ENCODE data around the gene NAPA.
A peak's percentile ranks its signal among the peaks of the same experiment; 100 is the strongest.

Gene NAPA

GRCh38 chr19:47499863-47500830 lies 14.7 kb downstream of the NAPA start:
- DNase-seq = no peak

- DNase-seq = peak; percentile 40
Measured at GRCh38 chr19:47499371-47499770, 15.5 kb downstream of the NAPA start.

- no peak for DNase-seq
Measured at GRCh38 chr19:47498561-47498960, 16.3 kb downstream of the NAPA start.

GRCh38 chr19:47497821-47498520 lies 16.9 kb downstream of the NAPA start:
- no peak for DNase-seq

GRCh38 chr19:47497050-47497766 lies 17.7 kb downstream of the NAPA start:
- no peak for DNase-seq

- peak; percentile 25 for DNase-seq
Measured at GRCh38 chr19:47495478-47496372, 19.1 kb downstream of the NAPA start.

- DNase-seq = peak; percentile 63
Measured at GRCh38 chr19:47494729-47495128, 20.1 kb downstream of the NAPA start.

- DNase-seq = peak; percentile 28
Measured at GRCh38 chr19:47494211-47494547, 20.7 kb downstream of the NAPA start.

GRCh38 chr19:47493378-47494210 lies 21.3 kb downstream of the NAPA start:
- no peak for DNase-seq

- no peak for DNase-seq
Measured at GRCh38 chr19:47492571-47493377, 22.1 kb downstream of the NAPA start.

GRCh38 chr19:47492137-47492533 lies 22.7 kb downstream of the NAPA start:
- DNase-seq = no peak

GRCh38 chr19:47491358-47492136 lies 23.3 kb downstream of the NAPA start:
- DNase-seq = no peak

- DNase-seq = no peak
Measured at GRCh38 chr19:47490847-47491246, 24.0 kb downstream of the NAPA start.

- no peak for DNase-seq
Measured at GRCh38 chr19:47490031-47490430, 24.8 kb downstream of the NAPA start.

GRCh38 chr19:47489072-47489914 lies 25.6 kb downstream of the NAPA start:
- no peak for DNase-seq

- no peak for DNase-seq
Measured at GRCh38 chr19:47487551-47488515, 27.0 kb downstream of the NAPA start.

GRCh38 chr19:47486900-47487299 lies 28.0 kb downstream of the NAPA start:
- no peak for DNase-seq
